ENCODE measurements around the gene COL4A1. TPM values are rescaled to one million over a fixed set of nuclear protein-coding genes. Genes with fewer than 3 reads are reported as not detected.

Gene COL4A1
- total RNA-seq, 1 experiment from 2014 or later: 0.12 TPM

GRCh38 chr13:110225609-110226574 lies 81.1 kb downstream of the COL4A1 start:
- Mint-ChIP-seq H3K9me3 (ENCODE audit: low read depth, unreplicated experiment) (no peaks in the 10 kb centered on the region), H3K36me3 (ENCODE audit: insufficient read depth, unreplicated experiment) (no peaks in the 10 kb centered on the region), H3K27ac (ENCODE audit: unreplicated experiment) (no peak overlapping the region), H3K4me1 (ENCODE audit: low read depth, unreplicated experiment) (no peaks in the 10 kb centered on the region), H3K27me3 (ENCODE audit: unreplicated experiment) (no peaks in the 10 kb centered on the region), H3K4me3 (ENCODE audit: low read depth, unreplicated experiment) (no peak overlapping the region)
- CTCF ChIA-PET: no interaction called here
- TF ChIP-seq CTCF (IDR thresholded peaks at IDR 0.05; ENCODE audit: unreplicated experiment): no peak
- intact Hi-C loops (cut with micrococcal nuclease; ENCODE audit: unreplicated experiment): no loop called here
- no TSS peak for BruUV-seq (replicated peaks)
- DNase-seq: no peak

- intact Hi-C loops (cut with micrococcal nuclease; ENCODE audit: unreplicated experiment): no loop called here
- no peaks in the 10 kb centered on the region for H3K27me3 Mint-ChIP-seq (ENCODE audit: unreplicated experiment)
- no peak overlapping the region for H3K4me3 Mint-ChIP-seq (ENCODE audit: low read depth, unreplicated experiment)
- CTCF ChIA-PET: no interaction called here
- DNase-seq: no peak
- no peak for TF ChIP-seq CTCF (IDR thresholded peaks at IDR 0.05; ENCODE audit: unreplicated experiment)
- no peaks in the 10 kb centered on the region for H3K36me3 Mint-ChIP-seq (ENCODE audit: insufficient read depth, unreplicated experiment)
- H3K27ac Mint-ChIP-seq (ENCODE audit: unreplicated experiment): no peak overlapping the region
- H3K9me3 Mint-ChIP-seq (ENCODE audit: low read depth, unreplicated experiment): no peaks in the 10 kb centered on the region
- BruUV-seq (replicated peaks): no TSS peak
- no peaks in the 10 kb centered on the region for H3K4me1 Mint-ChIP-seq (ENCODE audit: low read depth, unreplicated experiment)
Measured at GRCh38 chr13:110225003-110225402, 82.0 kb downstream of the COL4A1 start.

GRCh38 chr13:110224519-110224918 lies 82.4 kb downstream of the COL4A1 start:
- BruUV-seq (replicated peaks): no TSS peak
- Mint-ChIP-seq H3K4me3 (ENCODE audit: low read depth, unreplicated experiment) (no peak overlapping the region), H3K36me3 (ENCODE audit: insufficient read depth, unreplicated experiment) (no peaks in the 10 kb centered on the region), H3K4me1 (ENCODE audit: low read depth, unreplicated experiment) (no peaks in the 10 kb centered on the region), H3K27ac (ENCODE audit: unreplicated experiment) (no peak overlapping the region), H3K9me3 (ENCODE audit: low read depth, unreplicated experiment) (no peaks in the 10 kb centered on the region), H3K27me3 (ENCODE audit: unreplicated experiment) (no peaks in the 10 kb centered on the region)
- DNase-seq: no peak
- intact Hi-C loops (cut with micrococcal nuclease; ENCODE audit: unreplicated experiment): loop anchor here (5.0 kb wide), 1 partner anchor 188 kb away; no protein-coding TSS in a partner anchor
- CTCF ChIA-PET: no interaction called here
- TF ChIP-seq CTCF (IDR thresholded peaks at IDR 0.05; ENCODE audit: unreplicated experiment): no peak

GRCh38 chr13:110221406-110222117 lies 85.4 kb downstream of the COL4A1 start:
- Mint-ChIP-seq H3K27ac (ENCODE audit: unreplicated experiment) (no peak overlapping the region), H3K9me3 (ENCODE audit: low read depth, unreplicated experiment) (no peaks in the 10 kb centered on the region), H3K4me3 (ENCODE audit: low read depth, unreplicated experiment) (no peak overlapping the region), H3K36me3 (ENCODE audit: insufficient read depth, unreplicated experiment) (no peaks in the 10 kb centered on the region), H3K4me1 (ENCODE audit: low read depth, unreplicated experiment) (no peaks in the 10 kb centered on the region), H3K27me3 (ENCODE audit: unreplicated experiment) (no peaks in the 10 kb centered on the region)
- intact Hi-C loops (cut with micrococcal nuclease; ENCODE audit: unreplicated experiment): loop anchor here (1.0 to 5.0 kb wide), 2 partner anchors 191 to 223 kb away; no protein-coding TSS in a partner anchor
- CTCF ChIA-PET: interaction anchor here (1.3 kb wide), 1 partner anchor 222 kb away, joined by 4 read pairs; no protein-coding TSS in a partner anchor
- no TSS peak for BruUV-seq (replicated peaks)
- no peak for DNase-seq
- no peak for TF ChIP-seq CTCF (IDR thresholded peaks at IDR 0.05; ENCODE audit: unreplicated experiment)

Data from Calu3 (cell line).